GM13976 (cell line): ENCODE results near the gene DISP2.
A peak's percentile ranks its signal among the peaks of the same experiment; 100 is the strongest.

ENCODE experiments used
- DNase-seq: peaks from one replicate; pipeline ENCODE4 v3.0.0; 2012; ENCODE audit warnings: low spot score
- in situ Hi-C: fragments of 300-500 bp; cut with MboI; formaldehyde crosslinking; loops from one replicate; pipeline ENCODE4 v1.12.0; 2022; ENCODE audit warnings: low sequenced_read_pairs, mixed read lengths, inconsistent platforms; ENCODE audit not compliant: unreplicated experiment
- TF ChIP-seq, protein P1 (sequence below): IDR thresholded peaks from 2 replicates; pipeline ENCODE4 v1.5.1; 2012; ENCODE audit warnings: borderline replicate concordance, mild to moderate bottlenecking; ENCODE audit not compliant: insufficient read depth; ENCODE audit errors: extremely low read depth, missing control alignments, control extremely low read depth

DISP2 gene

DNA sequence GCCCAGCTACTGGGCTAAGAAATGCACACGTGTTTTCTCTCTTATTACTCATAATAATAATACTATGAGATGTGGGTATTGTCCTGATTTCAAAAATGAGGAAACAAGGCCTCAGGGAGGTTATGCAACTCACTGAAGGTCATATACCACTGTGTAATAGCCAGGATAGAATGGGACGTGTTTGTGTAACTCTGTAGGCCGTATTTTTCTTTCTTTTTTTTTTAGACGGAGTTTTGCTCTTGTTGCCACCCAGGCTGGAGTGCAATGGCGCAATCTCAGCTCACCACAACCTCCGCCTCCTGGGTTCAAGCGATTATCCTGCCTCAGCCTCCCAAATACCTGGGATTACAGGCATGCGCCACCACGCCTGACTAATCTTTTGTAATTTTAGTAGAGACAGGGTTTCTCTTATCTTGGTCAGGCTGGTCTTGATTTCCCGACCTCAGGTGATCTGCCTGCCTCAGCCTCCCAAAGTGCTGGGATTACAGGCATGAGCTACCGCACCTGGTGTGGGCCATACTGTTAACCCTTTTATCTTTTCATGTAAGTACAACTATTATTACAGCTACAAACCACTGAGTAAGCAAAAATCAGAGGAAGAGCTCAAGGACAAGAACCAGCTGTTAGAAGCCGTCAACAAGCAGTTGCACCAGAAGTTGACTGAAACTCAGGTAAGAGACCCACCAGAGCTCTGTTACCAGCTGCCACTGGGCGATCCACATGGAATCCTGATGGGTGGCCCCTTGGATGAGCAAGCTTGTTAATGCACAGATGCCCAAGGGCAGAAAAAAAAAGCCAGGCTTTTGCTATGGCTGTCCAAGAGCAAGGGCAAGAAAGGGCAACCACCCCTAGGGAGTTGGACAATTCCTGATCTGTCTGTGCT is 31.2 kb downstream of the DISP2 start:
- in situ Hi-C loops = no loop called here
- DNase-seq = no peak
- TF ChIP-seq, protein P1, sequence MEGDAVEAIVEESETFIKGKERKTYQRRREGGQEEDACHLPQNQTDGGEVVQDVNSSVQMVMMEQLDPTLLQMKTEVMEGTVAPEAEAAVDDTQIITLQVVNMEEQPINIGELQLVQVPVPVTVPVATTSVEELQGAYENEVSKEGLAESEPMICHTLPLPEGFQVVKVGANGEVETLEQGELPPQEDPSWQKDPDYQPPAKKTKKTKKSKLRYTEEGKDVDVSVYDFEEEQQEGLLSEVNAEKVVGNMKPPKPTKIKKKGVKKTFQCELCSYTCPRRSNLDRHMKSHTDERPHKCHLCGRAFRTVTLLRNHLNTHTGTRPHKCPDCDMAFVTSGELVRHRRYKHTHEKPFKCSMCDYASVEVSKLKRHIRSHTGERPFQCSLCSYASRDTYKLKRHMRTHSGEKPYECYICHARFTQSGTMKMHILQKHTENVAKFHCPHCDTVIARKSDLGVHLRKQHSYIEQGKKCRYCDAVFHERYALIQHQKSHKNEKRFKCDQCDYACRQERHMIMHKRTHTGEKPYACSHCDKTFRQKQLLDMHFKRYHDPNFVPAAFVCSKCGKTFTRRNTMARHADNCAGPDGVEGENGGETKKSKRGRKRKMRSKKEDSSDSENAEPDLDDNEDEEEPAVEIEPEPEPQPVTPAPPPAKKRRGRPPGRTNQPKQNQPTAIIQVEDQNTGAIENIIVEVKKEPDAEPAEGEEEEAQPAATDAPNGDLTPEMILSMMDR = no peak

DNA sequence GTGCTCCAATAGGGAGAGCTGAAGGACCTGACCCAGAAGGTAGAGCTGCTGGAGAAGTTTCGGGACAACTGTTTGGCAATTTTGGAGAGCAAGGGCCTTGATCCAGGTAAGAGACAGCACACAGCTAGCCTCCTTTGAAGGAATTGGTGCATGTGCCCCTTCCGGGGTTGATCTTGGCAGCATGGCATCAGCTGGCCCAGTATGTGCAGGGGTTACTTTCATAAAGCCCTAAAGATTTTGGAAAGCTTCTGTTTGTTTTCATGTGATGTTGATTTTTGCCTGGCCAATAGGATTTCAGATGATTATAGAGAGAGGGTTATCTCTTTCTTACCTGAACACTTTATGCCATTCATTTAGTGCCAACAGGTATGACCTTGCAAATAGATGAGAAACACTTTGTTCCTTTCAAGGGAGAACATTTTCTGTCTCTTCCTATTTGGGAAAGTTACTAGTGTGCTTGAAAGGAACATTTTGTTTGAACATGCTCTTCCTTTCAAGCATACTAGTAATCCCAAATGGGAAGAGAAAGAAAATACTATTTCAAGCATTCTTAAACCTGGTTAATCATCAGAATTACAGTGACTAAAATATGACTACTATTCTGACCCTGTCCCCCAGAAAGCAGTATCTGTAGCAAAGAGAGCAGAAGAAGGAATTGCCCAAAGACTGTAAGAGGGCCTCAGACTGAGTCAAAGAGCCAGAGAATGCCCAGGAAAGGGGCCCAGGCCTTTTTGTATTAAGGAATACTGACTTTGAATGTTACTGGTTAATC is 32.0 kb downstream of the DISP2 start:
- in situ Hi-C loops = no loop called here
- no peak for DNase-seq
- TF ChIP-seq, protein P1 = no peak

DNA sequence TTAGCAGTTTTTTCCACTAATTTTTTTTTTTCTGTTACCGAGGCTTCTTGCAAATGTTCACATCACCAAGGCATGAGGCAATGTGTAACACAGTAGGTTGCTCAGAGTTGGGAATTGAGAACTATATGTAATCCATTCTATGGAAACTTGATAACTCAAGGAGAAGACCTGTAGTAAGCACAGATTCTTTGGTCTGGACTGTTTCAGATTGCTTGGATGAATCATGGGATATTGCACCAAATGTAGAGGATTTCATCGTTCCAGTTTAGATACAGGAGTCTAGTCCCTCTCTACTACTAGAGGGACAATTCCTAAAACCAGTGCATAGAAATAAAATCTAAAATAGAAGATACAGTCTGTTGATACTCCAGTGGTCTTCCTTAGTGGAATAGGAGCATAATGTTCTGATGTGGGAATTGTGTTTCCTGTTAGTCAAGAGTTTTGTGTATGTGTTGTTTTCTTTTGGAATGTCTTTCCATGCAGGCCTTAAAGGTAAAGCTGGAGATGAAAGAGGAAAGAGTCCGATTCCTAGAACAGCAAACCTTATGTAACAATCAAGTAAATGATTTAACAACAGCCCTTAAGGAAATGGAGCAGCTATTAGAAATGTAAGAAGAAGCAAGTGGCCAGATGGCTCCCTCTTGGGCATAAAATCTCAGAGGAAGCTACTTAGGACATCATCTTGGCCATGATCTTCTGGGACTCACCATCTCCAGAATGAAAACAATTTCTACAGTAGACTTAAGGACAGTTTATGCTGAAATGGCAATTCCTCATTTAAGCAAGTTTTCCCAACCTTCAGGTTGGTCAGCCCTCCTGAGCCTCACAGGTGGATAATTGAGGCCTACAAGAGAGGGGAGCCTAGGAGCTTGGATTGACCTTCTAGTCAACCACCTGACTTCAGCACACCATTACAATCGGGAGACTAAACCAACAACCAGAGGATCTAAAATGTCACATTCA is 35.2 kb downstream of the DISP2 start:
- in situ Hi-C loops = no loop called here
- TF ChIP-seq, protein P1 = no peak
- DNase-seq = no peak

DNA sequence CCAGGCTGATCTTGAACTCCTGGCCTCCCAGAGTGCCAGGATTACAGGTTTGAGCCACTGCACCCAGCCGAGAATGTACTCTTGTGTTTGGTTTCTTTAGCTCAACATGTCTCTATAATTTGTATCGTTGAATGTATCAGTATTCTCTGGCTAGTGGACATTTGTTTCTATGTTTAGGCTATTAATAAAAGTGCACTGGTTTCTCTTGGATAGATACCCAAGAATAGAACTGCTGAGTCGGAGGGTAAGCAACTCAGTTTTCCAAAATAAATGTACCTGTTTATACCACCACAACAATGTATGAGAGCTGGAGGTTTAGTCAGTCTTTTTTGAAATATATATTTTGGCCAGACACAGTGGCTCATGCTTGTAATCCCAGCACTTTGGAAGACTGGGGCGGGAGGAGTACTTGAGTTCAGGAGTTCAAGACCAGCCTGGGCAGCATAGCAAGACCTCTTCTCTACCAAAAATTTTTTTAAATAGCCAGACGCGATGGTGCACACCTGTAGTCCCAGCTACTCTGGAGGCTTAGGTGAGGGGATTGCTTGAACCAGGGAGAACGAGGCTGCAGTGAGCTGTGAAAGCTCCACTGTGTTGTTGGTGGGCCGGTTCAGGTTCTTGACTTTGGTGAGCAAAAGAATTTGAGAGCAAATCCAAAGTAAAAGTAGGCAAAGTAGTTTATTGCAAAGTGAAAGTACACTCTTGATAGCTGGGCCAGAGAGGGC is 39.8 kb downstream of the DISP2 start:
- in situ Hi-C loops = no loop called here
- TF ChIP-seq, protein P1 = no peak
- DNase-seq = no peak

DNA sequence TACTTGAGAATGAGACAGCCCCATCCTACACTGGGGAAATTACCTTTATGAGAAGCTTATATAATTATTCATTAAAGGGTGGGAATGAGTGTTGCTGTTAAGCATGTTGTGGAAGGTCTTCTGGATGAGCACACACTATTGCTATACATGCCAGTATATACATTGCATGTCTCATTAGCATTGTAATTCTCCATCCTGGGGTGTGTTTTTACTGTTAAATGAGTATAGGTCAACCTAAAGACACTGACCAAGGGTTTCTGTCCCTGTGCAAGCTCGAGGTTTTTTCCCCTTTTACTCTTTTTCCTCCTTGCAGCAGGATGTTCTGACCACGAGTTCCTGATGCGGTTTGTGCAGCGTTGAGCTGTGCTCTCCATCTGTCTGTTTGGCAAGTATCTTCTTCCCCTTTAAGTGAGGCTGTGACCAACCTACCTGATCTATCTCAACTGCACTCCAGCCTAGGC is 40.4 kb downstream of the DISP2 start:
- TF ChIP-seq, protein P1 = no peak
- in situ Hi-C loops = no loop called here
- peak; percentile 56 for DNase-seq

DNA sequence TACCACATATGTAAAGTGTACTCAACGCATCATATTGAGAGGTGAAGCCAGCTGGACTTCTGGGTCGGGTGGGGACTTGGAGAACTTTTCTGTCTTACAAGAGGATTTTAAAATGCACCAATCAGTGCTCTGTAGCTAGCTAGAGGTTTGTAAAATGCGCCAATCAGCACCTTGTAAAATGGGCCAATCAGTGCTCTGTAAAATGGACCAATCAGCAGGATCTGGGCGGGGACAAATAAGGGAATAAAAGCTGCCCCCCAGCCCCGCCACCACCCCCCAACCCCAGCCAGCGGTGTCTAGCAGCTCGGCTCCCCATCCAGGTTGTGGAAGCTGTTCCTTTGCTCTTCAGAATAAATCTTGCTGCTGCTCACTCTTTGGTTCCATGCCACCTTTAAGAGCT is 41.4 kb downstream of the DISP2 start:
- TF ChIP-seq, protein P1 = no peak
- DNase-seq = no peak
- in situ Hi-C loops = no loop called here
